ACC112 (cell line): ENCODE measurements around the gene GPR15LG.

ENCODE experiments used
- H2AFZ ChIP-seq: fragments of 200-600 bp; sonication (generic); one replicate; pipeline ENCODE4 v1.6.0; 2017; ENCODE audit warnings: antibody characterized with exemption, low read length; ENCODE audit not compliant: unreplicated experiment
- H3K27ac ChIP-seq: fragments of 200-600 bp; sonication (generic); 2 replicates; pipeline ENCODE4 v1.5.1; 2014; ENCODE audit warnings: low read depth, mild to moderate bottlenecking, antibody characterized with exemption, low read length, moderate library complexity
- H3K27me3 ChIP-seq: fragments of 200-600 bp; sonication (generic); 2 replicates; pipeline ENCODE4 v1.6.1; 2014; ENCODE audit warnings: mild to moderate bottlenecking, antibody characterized with exemption, low read length, moderate library complexity, mixed read lengths; ENCODE audit not compliant: insufficient read depth
- H3K36me3 ChIP-seq: fragments of 200-600 bp; sonication (generic); 2 replicates; pipeline ENCODE4 v1.6.1; 2016; ENCODE audit warnings: mild to moderate bottlenecking, antibody characterized with exemption, low read length, moderate library complexity, mixed read lengths; ENCODE audit not compliant: insufficient read depth
- H3K4me1 ChIP-seq: fragments of 200-600 bp; sonication (generic); one replicate; pipeline ENCODE4 v1.6.1; 2016; ENCODE audit warnings: low read length, mixed read lengths; ENCODE audit not compliant: insufficient read depth, unreplicated experiment, control insufficient read depth
- H3K4me3 ChIP-seq: fragments of 200-600 bp; sonication (generic); 2 replicates; pipeline ENCODE4 v1.5.1; 2014; ENCODE audit warnings: mild to moderate bottlenecking, low read depth, low read length
- H3K79me2 ChIP-seq: fragments of 200-600 bp; sonication (generic); one replicate; pipeline ENCODE4 v1.6.0; 2016; ENCODE audit warnings: low read length; ENCODE audit not compliant: control insufficient read depth, unreplicated experiment, insufficient read depth

GPR15LG gene

GRCh38 chr10:84204122-84204521 is 30.5 kb downstream of the GPR15LG start:
- no peak overlapping the region for H2AFZ ChIP-seq
- no peak overlapping the region for H3K27ac ChIP-seq
- no peak overlapping the region for H3K4me3 ChIP-seq

GRCh38 chr10:84204610-84205009 is 31.0 kb downstream of the GPR15LG start:
- Histone ChIP-seq H3K79me2 (no peaks in the 10 kb centered on the region), H3K27me3 (peaks cover 47% of the 10 kb centered on the region), H3K36me3 (no peaks in the 10 kb centered on the region), H3K4me3 (no peak overlapping the region), H3K27ac (no peak overlapping the region), H2AFZ (no peak overlapping the region), H3K4me1 (no peaks in the 10 kb centered on the region)

More at GRCh38 chr10:84204122-84204521, 30.5 kb downstream of the GPR15LG start:
- no peaks in the 10 kb centered on the region for H3K4me1 ChIP-seq
- H3K79me2 ChIP-seq = no peaks in the 10 kb centered on the region
- no peaks in the 10 kb centered on the region for H3K36me3 ChIP-seq
- H3K27me3 ChIP-seq = peaks cover 48% of the 10 kb centered on the region

GRCh38 chr10:84205049-84205852 is 31.6 kb downstream of the GPR15LG start:
- no peaks in the 10 kb centered on the region for H3K36me3 ChIP-seq
- no peak overlapping the region for H3K27ac ChIP-seq
- no peaks in the 10 kb centered on the region for H3K79me2 ChIP-seq
- H3K4me3 ChIP-seq = no peak overlapping the region
- no peak overlapping the region for H2AFZ ChIP-seq
- no peaks in the 10 kb centered on the region for H3K4me1 ChIP-seq
- peaks cover 49% of the 10 kb centered on the region for H3K27me3 ChIP-seq

GRCh38 chr10:84205853-84206525 is 32.4 kb downstream of the GPR15LG start:
- peaks cover 49% of the 10 kb centered on the region for H3K27me3 ChIP-seq

GRCh38 chr10:84208023-84208422 is 34.4 kb downstream of the GPR15LG start:
- H3K79me2 ChIP-seq = no peaks in the 10 kb centered on the region
- no peaks in the 10 kb centered on the region for H3K4me1 ChIP-seq
- no peaks in the 10 kb centered on the region for H3K36me3 ChIP-seq
- H2AFZ ChIP-seq = no peak overlapping the region
- no peak overlapping the region for H3K27ac ChIP-seq
- H3K4me3 ChIP-seq = no peak overlapping the region
- H3K27me3 ChIP-seq = peaks cover 58% of the 10 kb centered on the region

More at GRCh38 chr10:84205853-84206525, 32.4 kb downstream of the GPR15LG start:
- no peaks in the 10 kb centered on the region for H3K4me1 ChIP-seq
- H2AFZ ChIP-seq = no peak overlapping the region
- no peak overlapping the region for H3K27ac ChIP-seq
- H3K36me3 ChIP-seq = no peaks in the 10 kb centered on the region
- no peaks in the 10 kb centered on the region for H3K79me2 ChIP-seq
- no peak overlapping the region for H3K4me3 ChIP-seq

- Histone ChIP-seq H2AFZ (no peak overlapping the region), H3K4me1 (no peaks in the 10 kb centered on the region), H3K4me3 (no peak overlapping the region), H3K36me3 (no peaks in the 10 kb centered on the region), H3K79me2 (no peaks in the 10 kb centered on the region), H3K27me3 (peaks cover 80% of the 10 kb centered on the region), H3K27ac (no peak overlapping the region)
Measured at GRCh38 chr10:84211566-84211965, 38.0 kb downstream of the GPR15LG start.

GRCh38 chr10:84212014-84212413 is 38.4 kb downstream of the GPR15LG start:
- Histone ChIP-seq H3K36me3 (no peaks in the 10 kb centered on the region), H3K27me3 (peaks cover 79% of the 10 kb centered on the region)

GRCh38 chr10:84213076-84213475 is 39.5 kb downstream of the GPR15LG start:
- H3K4me1 ChIP-seq = no peaks in the 10 kb centered on the region
- H2AFZ ChIP-seq = no peak overlapping the region
- no peaks in the 10 kb centered on the region for H3K79me2 ChIP-seq
- peaks cover 74% of the 10 kb centered on the region for H3K27me3 ChIP-seq
- no peaks in the 10 kb centered on the region for H3K36me3 ChIP-seq
- H3K4me3 ChIP-seq = no peak overlapping the region
- no peak overlapping the region for H3K27ac ChIP-seq

More at GRCh38 chr10:84212014-84212413, 38.4 kb downstream of the GPR15LG start:
- H3K4me1 ChIP-seq = no peaks in the 10 kb centered on the region
- H3K4me3 ChIP-seq = no peak overlapping the region
- H2AFZ ChIP-seq = no peak overlapping the region
- no peaks in the 10 kb centered on the region for H3K79me2 ChIP-seq
- no peak overlapping the region for H3K27ac ChIP-seq

- Histone ChIP-seq H3K4me1 (no peaks in the 10 kb centered on the region), H3K27me3 (peaks cover 74% of the 10 kb centered on the region), H2AFZ (no peak overlapping the region), H3K27ac (no peak overlapping the region), H3K36me3 (no peaks in the 10 kb centered on the region), H3K79me2 (no peaks in the 10 kb centered on the region), H3K4me3 (no peak overlapping the region)
Measured at GRCh38 chr10:84214046-84214572, 40.5 kb downstream of the GPR15LG start.

GRCh38 chr10:84214612-84215235 is 41.1 kb downstream of the GPR15LG start:
- Histone ChIP-seq H3K79me2 (no peaks in the 10 kb centered on the region), H2AFZ (no peak overlapping the region), H3K4me3 (no peak overlapping the region), H3K36me3 (no peaks in the 10 kb centered on the region), H3K27ac (no peak overlapping the region), H3K4me1 (no peaks in the 10 kb centered on the region), H3K27me3 (peaks cover 75% of the 10 kb centered on the region)
